NCI-H1105 (cell line): ENCODE data around the gene ING3.

ENCODE experiments used
- DNase-seq: peaks from one replicate; lab custom pipeline; 2025; lab: John Stamatoyannopoulos, UW

The ING3 gene

GRCh38 chr7:120989257-120990220 is 39.0 kb downstream of the ING3 start:
- DNase-seq = no peak

GRCh38 chr7:120990468-120991118 is 40.0 kb downstream of the ING3 start:
- DNase-seq = no peak

GRCh38 chr7:120991161-120991560 is 40.6 kb downstream of the ING3 start:
- DNase-seq = no peak

GRCh38 chr7:120991581-120991980 is 41.0 kb downstream of the ING3 start:
- DNase-seq = no peak

- no peak for DNase-seq
Observed at GRCh38 chr7:120992272-120992964, 41.8 kb downstream of the ING3 start.

GRCh38 chr7:120992965-120993494 is 42.5 kb downstream of the ING3 start:
- no peak for DNase-seq

GRCh38 chr7:120993553-120994191 is 43.1 kb downstream of the ING3 start:
- no peak for DNase-seq

GRCh38 chr7:120994512-120995410 is 44.2 kb downstream of the ING3 start:
- DNase-seq = no peak

- no peak for DNase-seq
Observed at GRCh38 chr7:120995654-120996053, 45.1 kb downstream of the ING3 start.

GRCh38 chr7:120996333-120996987 is 45.9 kb downstream of the ING3 start:
- peak; percentile 11 for DNase-seq

GRCh38 chr7:120996988-120997345 is 46.4 kb downstream of the ING3 start:
- no peak for DNase-seq

- no peak for DNase-seq
Observed at GRCh38 chr7:120997882-120998474, 47.4 kb downstream of the ING3 start.

GRCh38 chr7:120998520-120998919 is 47.9 kb downstream of the ING3 start:
- DNase-seq = no peak

- DNase-seq = no peak
Observed at GRCh38 chr7:120998996-120999565, 48.5 kb downstream of the ING3 start.

GRCh38 chr7:121000081-121000983 is 49.8 kb downstream of the ING3 start:
- DNase-seq = no peak

GRCh38 chr7:121001234-121001906 is 50.8 kb downstream of the ING3 start:
- no peak for DNase-seq

- no peak for DNase-seq
Observed at GRCh38 chr7:121002048-121002756, 51.6 kb downstream of the ING3 start.
